Femur (tissue), 1 donor: ENCODE measurements around the gene KRTAP12-4.
"Not testable (repeated sequence)": the region's sequence is repeated elsewhere in the genome, so short reads cannot be mapped to it uniquely, and the experiment has no call there.

ENCODE experiments used
- DNase-seq: peaks from one replicate; pipeline ENCODE4 v3.0.0-alpha.2; 2017

KRTAP12-4 gene

DNA sequence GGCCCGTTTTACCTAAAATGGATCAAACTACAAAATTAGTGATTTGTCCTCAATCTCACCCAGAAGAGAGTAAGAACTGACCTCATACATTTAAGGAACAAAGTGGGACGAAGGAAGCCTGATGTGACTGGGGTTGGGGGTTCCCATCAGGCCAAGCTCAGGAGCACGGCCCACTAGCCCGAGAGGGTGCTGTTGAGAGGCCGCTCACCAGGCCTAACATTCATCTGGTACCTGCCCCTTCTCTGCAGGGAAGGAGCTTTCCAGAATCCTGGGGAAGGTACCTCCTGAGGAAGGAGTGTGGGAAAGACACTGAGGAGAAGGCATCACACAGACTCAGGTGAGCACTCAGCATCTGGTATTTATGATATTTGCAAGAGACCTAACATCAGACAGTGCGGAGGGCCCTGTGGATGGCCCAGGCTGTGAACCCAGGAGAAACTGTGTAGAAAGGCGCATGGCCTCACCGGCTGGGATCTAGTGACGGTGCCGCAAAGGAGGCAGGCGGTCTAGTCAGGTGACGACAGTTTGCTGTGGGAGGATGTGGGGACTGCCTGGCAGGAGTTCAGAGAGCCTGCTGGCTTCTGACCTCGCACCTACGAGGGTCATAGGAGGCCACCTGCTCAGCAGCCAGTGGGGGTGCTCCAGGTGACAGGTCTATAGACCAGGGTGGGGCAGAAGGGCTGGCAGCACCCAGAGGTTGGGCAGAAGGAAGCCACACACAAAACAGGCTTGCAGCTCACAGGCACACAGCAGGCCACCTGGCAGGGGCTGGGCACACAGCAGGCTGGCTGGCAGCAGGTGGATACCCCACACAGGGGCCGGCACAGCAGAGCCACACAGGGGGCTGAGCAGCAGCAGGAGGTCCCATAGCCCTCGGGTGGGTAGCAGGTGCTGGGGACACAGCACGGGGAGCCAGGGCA is 543 bp downstream of the KRTAP12-4 start:
- DNase-seq, result no peak

DNA sequence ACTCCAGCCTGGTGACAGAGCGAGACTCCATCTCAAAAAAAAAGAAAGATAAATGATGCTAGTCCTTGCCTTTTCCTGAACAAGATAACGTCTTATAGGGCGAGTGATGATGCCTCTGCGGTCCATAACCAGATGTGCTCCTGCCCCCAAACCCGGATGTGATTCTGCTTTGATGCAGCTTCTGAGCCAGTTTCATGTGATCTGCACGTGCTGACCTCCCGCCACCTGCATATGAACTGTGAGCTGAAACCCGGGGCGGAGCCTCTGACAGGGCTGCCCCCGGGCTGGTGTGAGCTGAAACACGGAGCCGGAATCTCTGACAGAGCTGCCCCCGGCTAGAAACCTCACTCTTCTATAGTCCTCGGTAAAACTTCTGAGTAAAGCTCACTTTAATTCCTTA is 1.3 kb downstream of the KRTAP12-4 start:
- no peak for DNase-seq

GRCh38 chr21:44650973-44651675 is 3.3 kb downstream of the KRTAP12-4 start:
- no peak for DNase-seq

GRCh38 chr21:44650265-44650972 is 4.0 kb downstream of the KRTAP12-4 start:
- no peak for DNase-seq

DNA sequence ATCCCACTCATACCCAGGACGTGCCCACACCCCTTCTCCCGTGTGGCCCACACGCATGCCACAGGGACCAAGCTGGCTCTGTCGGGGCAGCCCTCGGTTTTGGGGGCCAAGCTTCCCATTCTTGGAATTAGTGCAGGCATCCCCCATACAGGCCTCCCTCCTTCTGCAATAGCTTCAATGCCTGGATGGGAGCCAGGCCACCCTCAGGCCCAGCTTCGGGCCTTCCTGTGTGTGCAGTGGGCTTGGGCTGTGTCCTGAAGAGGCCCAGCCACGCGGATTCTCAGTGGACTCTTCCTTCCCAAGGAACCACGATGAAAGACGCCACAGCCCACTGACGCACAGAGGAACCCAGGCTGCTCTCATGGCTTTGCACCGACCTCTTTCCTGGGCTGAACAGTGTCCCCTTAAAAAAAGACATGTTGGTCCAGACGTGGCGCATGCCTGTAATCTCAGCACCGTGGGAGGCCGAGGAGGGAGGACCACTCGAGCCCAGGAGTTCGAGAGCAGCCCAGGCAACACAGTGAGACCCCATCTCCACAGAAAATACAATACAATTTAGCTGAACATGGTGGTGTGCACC is 4.8 kb downstream of the KRTAP12-4 start:
- no peak for DNase-seq

GRCh38 chr21:44648557-44649311 is 5.7 kb downstream of the KRTAP12-4 start:
- no peak for DNase-seq

GRCh38 chr21:44647222-44647552 is 7.3 kb downstream of the KRTAP12-4 start:
- DNase-seq, result no peak

DNA sequence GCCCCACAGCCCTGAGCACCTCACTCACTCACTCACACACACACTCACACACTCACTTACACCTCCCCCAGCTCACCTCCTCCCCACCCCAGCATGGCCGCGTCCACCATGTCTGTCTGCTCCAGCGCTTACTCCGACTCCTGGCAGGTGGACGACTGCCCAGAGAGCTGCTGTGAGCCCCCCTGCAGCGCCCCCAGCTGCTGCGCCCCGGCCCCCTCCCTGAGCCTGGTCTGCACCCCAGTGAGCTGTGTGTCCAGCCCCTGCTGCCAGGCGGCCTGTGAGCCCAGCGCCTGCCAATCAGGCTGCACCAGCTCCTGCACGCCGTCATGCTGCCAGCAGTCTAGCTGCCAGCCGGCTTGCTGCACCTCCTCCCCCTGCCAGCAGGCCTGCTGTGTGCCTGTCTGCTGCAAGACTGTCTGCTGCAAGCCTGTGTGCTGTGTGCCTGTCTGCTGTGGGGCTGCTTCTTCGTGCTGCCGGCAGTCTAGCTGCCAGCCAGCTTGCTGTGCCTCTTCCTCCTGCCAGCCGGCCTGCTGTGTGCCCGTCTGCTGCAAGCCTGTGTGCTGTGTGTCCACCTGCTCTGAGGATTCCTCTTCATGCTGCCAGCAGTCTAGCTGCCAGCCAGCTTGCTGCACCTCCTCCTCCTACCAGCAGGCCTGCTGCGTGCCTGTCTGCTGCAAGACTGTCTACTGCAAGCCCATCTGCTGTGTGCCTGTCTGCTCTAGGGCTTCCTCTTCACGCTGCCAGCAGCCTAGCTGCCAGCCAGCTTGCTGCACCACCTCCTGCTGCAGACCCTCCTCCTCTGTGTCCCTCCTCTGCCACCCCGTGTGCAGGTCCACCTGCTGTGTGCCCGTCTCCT is 7.9 kb downstream of the KRTAP12-4 start, which contains the start of gene KRTAP10-11:
TSS of gene KRTAP10-11 (plus strand) at position 49 of the 856 bp plus-strand sequence. CDS start at position 94, 45 bp downstream.
- DNase-seq, result not testable (repeated sequence)

DNA sequence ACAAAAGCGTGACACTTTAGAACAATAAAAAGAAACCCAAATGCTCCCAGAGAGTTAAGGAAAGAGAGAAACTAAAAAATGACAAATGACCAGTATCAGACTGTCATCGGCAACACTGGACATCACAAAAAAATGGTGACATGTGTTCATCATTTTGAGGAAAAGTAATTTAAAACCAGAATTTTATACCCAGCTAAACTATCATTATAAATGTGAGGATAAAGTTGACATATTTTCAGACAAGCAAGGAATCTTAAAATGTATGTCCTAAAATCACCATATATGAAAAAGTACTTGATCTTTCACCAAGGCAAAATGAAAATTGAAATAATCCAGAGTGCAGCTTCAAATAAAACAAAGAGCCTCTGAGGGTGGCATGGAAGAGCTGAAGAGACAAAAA is 9.6 kb downstream of the KRTAP12-4 start:
- DNase-seq, result no peak

DNA sequence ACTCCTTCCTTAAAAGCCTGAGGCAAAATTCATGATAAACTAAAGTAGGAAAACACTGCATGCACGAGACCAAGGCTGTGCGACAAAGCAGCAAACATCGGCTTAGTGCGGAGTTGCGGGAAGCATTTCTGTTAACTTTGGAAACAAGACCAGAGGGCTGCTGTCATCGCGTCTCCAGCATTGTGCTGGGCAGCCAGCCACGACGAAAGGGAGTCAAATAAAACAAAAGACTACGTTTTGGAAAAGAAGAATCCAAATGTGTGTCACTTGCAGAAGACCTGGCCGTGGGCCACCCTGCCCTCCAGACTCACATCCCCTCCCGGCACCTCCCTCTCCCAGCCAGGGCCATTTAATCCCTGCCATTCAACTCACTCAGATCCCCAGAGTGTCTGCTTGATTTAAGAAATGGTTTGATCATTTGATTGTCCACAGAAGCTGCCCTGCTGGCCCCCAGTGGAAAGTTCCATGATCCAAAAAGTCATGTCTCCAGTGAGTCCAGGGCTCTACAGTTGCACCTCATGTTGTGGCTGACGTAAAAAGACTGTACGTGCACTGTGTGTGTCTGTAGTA is 10.6 kb downstream of the KRTAP12-4 start:
- DNase-seq, result no peak

- DNase-seq, result no peak
These were observed 13.7 kb downstream of the KRTAP12-4 start for GRCh38 chr21:44640761-44641160.

DNA sequence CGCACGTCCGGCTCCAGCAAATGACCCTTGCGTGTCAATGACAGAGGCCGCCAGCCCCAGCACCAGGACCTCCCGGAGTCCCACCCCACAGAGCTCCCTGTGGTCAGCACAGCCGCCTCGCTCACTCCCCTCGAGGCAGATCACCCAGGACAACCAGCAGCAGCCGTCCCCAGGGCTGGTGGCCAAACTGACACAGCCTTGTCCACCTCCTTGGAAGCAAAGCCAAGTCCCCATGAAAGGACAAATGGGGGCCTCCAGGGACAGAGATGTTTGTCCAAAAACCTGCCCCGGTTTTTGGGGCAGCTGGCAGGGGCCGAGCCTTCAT is 15.2 kb downstream of the KRTAP12-4 start:
- DNase-seq, result no peak

DNA sequence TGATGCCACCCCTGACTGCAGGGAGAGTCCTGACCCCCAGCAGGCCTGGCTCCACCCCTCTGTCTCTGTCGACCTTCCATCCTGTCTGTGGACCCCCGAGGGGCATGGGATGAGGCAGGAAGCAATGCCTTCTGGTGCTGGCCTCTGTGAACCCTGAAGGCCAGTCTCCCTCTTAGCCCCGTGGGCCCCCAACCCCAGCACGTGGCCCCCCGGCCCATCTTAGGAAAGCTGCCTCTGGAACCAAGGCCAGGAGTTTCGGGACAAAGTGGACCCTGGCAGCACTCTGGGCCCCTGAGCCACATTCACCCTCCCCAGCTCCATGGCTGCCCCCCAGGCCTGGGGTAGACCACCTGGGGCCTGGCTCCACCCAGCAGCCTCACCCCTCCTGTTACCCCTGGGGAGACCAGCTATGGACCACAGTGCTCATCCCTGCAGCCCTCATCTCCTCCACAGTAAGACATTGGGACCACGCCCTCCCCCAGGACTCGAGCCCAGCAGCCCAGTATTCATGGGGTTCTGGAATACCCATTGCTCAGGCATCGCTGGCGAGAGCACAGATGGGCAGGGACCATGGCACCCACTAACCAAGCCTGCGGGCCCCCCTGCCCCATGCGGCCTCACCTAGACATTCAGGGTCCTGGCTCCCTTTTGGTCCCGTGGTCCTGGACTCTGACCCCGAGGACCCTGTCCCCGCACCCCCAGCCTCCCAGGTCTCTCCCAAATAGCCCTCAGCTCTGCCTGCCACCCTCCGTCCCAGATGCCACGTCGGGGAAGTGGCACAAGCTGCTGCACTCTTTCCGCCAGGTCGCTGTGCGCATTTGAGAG is 15.7 kb downstream of the KRTAP12-4 start:
- DNase-seq, result not testable (repeated sequence)

GRCh38 chr21:44637851-44638348 is 16.6 kb downstream of the KRTAP12-4 start:
- DNase-seq, result not testable (repeated sequence)

GRCh38 chr21:44637018-44637850 is 17.2 kb downstream of the KRTAP12-4 start, which contains the start of gene KRTAP10-10:
Gene KRTAP10-10 (plus strand): TSS chr21:44637356. CDS start chr21:44637418, 62 bp downstream.
- DNase-seq, result no peak

DNA sequence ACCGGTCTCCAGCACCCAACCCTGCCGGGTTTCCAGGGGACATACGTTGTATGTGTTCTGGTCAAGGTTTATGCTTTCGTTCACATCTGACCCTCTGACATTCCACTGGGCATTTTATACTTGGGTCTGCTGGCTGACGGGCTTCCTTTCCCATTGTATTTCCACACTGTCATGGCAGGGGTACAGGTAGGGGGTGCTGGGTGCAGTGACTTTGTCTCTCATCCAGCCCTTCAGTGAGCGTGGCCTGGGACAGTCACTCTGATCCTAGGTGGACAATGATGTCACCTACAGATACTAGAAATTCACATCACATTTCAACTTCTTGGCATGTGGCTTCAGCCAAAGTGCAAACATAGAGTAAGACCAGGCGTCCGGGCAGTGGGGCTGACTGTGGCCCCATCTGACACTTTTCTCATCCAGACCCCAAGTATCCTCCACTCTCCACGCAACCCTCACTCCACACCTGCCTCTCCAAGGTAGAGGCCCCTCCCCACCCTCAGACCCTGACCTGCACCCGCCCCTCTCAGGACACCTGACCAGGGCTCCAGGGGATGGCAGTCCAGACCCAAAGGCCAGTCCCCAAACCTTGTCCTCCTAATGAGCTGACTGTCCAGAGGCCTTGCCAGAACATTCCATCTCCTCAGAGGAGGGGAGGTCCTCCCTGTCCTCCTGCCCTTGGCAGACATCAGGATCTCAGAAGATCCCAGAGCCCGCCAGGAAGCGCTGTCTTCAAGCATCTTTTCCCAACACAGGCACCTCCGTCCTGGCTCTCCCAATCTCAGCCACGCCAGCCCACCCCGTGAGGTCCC is 18.0 kb downstream of the KRTAP12-4 start:
- DNase-seq, result no peak

DNA sequence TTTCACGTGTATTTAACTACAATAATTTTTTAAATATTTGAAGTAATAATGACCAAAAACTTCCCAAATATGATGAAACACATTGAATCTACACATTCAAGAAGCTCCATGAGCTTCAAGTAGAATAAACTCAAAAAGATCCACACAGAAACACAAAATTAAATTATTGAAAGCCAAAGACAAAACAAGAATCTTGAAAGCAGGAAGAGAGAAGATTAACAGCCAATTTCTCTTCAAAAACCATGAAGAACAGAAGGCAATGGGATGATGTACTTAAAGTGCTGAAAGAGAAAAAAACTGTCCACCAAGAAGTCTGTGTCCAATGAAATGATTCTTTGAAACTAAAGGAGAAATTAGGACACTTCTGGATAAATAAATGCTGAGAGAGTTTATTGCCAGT is 22.4 kb downstream of the KRTAP12-4 start:
- DNase-seq, result no peak

GRCh38 chr21:44630440-44630839 is 24.0 kb downstream of the KRTAP12-4 start:
- no peak for DNase-seq
